HepG2 (cell line): ENCODE measurements around the gene PC. TPM values are rescaled to one million over a fixed set of nuclear protein-coding genes. Genes with fewer than 3 reads are reported as not detected.

Experiments used
- ATF1 ChIP-seq: IDR thresholded peaks from 2 replicates; pipeline ENCODE4 v1.6.1; 2016; ENCODE audit warnings: mild to moderate bottlenecking, control low read depth
- BORCS8-MEF2B ChIP-seq: sonication (generic); formaldehyde crosslinking; IDR thresholded peaks from 2 replicates; pipeline ENCODE4 v1.8.0; 2022; ENCODE audit warnings: mild to moderate bottlenecking, missing genetic modification reagents
- HNRNPUL1 ChIP-seq: fragments of 200-400 bp; formaldehyde crosslinking; IDR thresholded peaks from 2 replicates; pipeline ENCODE4 v1.6.1; 2017; ENCODE audit warnings: low read depth, mild to moderate bottlenecking, low read length, moderate library complexity
- HOXA9 ChIP-seq: sonication (generic); formaldehyde crosslinking; IDR thresholded peaks from 2 replicates; pipeline ENCODE4 v1.8.1; 2022; ENCODE audit warnings: missing genetic modification reagents, mild to moderate bottlenecking, moderate library complexity, borderline replicate concordance
- KDM3A ChIP-seq: IDR thresholded peaks from 2 replicates; pipeline ENCODE4 v1.6.1; 2018; ENCODE audit warnings: low read depth, missing compliant biosample characterization
- KMT2A ChIP-seq: sonication (generic); formaldehyde crosslinking; IDR thresholded peaks from 2 replicates; pipeline ENCODE4 v1.4.0; 2020; ENCODE audit warnings: missing genetic modification reagents
- MIER3 ChIP-seq: IDR thresholded peaks from 2 replicates; pipeline ENCODE4 v1.6.1; 2016; ENCODE audit warnings: missing compliant biosample characterization, borderline replicate concordance
- NONO ChIP-seq, 2 experiments: fragments of 450-650 bp in 1 of 2; sonication (generic) in 1 of 2; formaldehyde crosslinking in 1 of 2; IDR thresholded peaks in 1 of 2; conservative IDR thresholded peaks in 1 of 2; 2 replicates each; pipeline versions ENCODE4 v1.6.1 to v1.8.0; 2017 to 2022; ENCODE audit warnings: mild to moderate bottlenecking in 1 of 2, missing genetic modification reagents in 1 of 2, moderate library complexity in 1 of 2
- NPAS2 ChIP-seq: sonication (generic); formaldehyde crosslinking; IDR thresholded peaks from 2 replicates; pipeline ENCODE4 v1.8.0; 2022; ENCODE audit warnings: mild to moderate bottlenecking, missing genetic modification reagents, borderline replicate concordance
- PAWR ChIP-seq: sonication (generic); formaldehyde crosslinking; IDR thresholded peaks from 2 replicates; pipeline ENCODE4 v1.4.0; 2020; ENCODE audit warnings: missing genetic modification reagents, mild to moderate bottlenecking, borderline replicate concordance
- PAXIP1 ChIP-seq: sonication (generic); formaldehyde crosslinking; conservative IDR thresholded peaks from 2 replicates; pipeline ENCODE4 v1.4.0; 2020; ENCODE audit warnings: mild to moderate bottlenecking, missing genetic modification reagents, moderate library complexity
- PCBP2 ChIP-seq: fragments of 200-400 bp; formaldehyde crosslinking; optimal IDR thresholded peaks from 2 replicates; pipeline ENCODE3; 2018; ENCODE audit warnings: low read length, low read depth; ENCODE audit not compliant: poor library complexity, severe bottlenecking
- XRCC5 ChIP-seq: fragments of 200-400 bp; formaldehyde crosslinking; optimal IDR thresholded peaks from 2 replicates; pipeline ENCODE3; 2017; ENCODE audit warnings: mild to moderate bottlenecking, low read length
- ZBTB38 ChIP-seq: sonication (generic); formaldehyde crosslinking; IDR thresholded peaks from 2 replicates; pipeline ENCODE4 v1.5.1; 2020; ENCODE audit warnings: mild to moderate bottlenecking, missing genetic modification reagents
- ZBTB7B ChIP-seq: sonication (generic); formaldehyde crosslinking; IDR thresholded peaks from 2 replicates; pipeline ENCODE4 v1.4.0; 2020; ENCODE audit warnings: missing genetic modification reagents
- ZFP36L2 ChIP-seq: sonication (generic); formaldehyde crosslinking; IDR thresholded peaks from 2 replicates; pipeline ENCODE4 v1.4.0; 2020; ENCODE audit warnings: missing genetic modification reagents
- ZNF10 ChIP-seq: sonication (generic); formaldehyde crosslinking; IDR thresholded peaks from 2 replicates; pipeline ENCODE4 v1.4.0; 2020; ENCODE audit warnings: mild to moderate bottlenecking, low read depth, missing genetic modification reagents, borderline replicate concordance
- ZNF124 ChIP-seq: sonication (generic); formaldehyde crosslinking; IDR thresholded peaks from 2 replicates; pipeline ENCODE4 v1.4.0; 2020; ENCODE audit warnings: missing genetic modification reagents
- ZNF251 ChIP-seq: sonication (generic); formaldehyde crosslinking; IDR thresholded peaks from 2 replicates; pipeline ENCODE4 v1.9.0; 2021; ENCODE audit warnings: mild to moderate bottlenecking, missing genetic modification reagents
- ZNF280B ChIP-seq: sonication (generic); formaldehyde crosslinking; IDR thresholded peaks from 2 replicates; pipeline ENCODE4 v1.5.0; 2020; ENCODE audit warnings: missing genetic modification reagents, mild to moderate bottlenecking, borderline replicate concordance
- ZNF296 ChIP-seq: sonication (generic); formaldehyde crosslinking; conservative IDR thresholded peaks from 2 replicates; pipeline ENCODE4 v1.5.0; 2020; ENCODE audit warnings: mild to moderate bottlenecking, missing genetic modification reagents
- ZNF451 ChIP-seq: sonication (generic); formaldehyde crosslinking; IDR thresholded peaks from 2 replicates; pipeline ENCODE4 v1.5.0; 2020; ENCODE audit warnings: mild to moderate bottlenecking, missing genetic modification reagents
- ZNF788 ChIP-seq: sonication (generic); formaldehyde crosslinking; IDR thresholded peaks from 2 replicates; pipeline ENCODE4 v1.5.0; 2020; ENCODE audit warnings: mild to moderate bottlenecking, missing genetic modification reagents, borderline replicate concordance
- ZSCAN22 ChIP-seq: sonication (generic); formaldehyde crosslinking; IDR thresholded peaks from 2 replicates; pipeline ENCODE4 v1.4.0; 2020; ENCODE audit warnings: mild to moderate bottlenecking, missing genetic modification reagents
- polyA plus RNA-seq, 8 experiments: library from polyadenylated mRNA; depleted of rRNA in 3 of 8; stranded (reverse) in 7 of 8; unstranded in 1 of 8; fragments of >200 nt; fragmentation: Illumina TruSeq in 4 of 8; extraction: Trizol in 4 of 8; gene quantifications; 2 replicates each; pipeline versions ENCODE4 v1.2.1 to v1.2.3, GENCODE V29; 2011 to 2016; ENCODE audit warnings: low read depth in 4 of 8, missing spikeins in 1 of 8, mixed read lengths in 1 of 8; ENCODE audit not compliant: insufficient read depth in 1 of 8
- total RNA-seq, 5 experiments: library from RNA; depleted of rRNA; stranded (reverse); fragments of >200 nt; fragmentation: Illumina TruSeq; extraction: Trizol; gene quantifications; 2 replicates each; pipeline ENCODE4 v1.2.3, GENCODE V29; 2016; ENCODE audit warnings: low read depth in 1 of 5
- TF ChIP-seq, protein P1 (sequence below): sonication (generic); formaldehyde crosslinking; conservative IDR thresholded peaks from 2 replicates; pipeline ENCODE4 v1.4.0; 2020; ENCODE audit warnings: missing genetic modification reagents

The PC gene
- total and polyA plus RNA-seq, 2 of the 13 experiments (the other 11 are each of a cell fraction or from before 2014, with no cell fraction given) = 29.0 to 39.0 TPM

GRCh38 chr11:66868726-66869566 is 89.2 kb downstream of the PC start (continued):
- no peak for TF ChIP-seq NPAS2 (CRISPR knock-in tag)
- no peak for TF ChIP-seq PAWR
- no peak for TF ChIP-seq ATF1
- no peak for TF ChIP-seq NONO (IDR thresholded peaks at IDR 0.05)
- TF ChIP-seq NONO (CRISPR knock-in tag; conservative IDR thresholded peaks at IDR 0.05) = no peak
- TF ChIP-seq KMT2A (CRISPR knock-in tag) = no peak
- no peak for TF ChIP-seq ZNF451 (CRISPR knock-in tag)
- no peak for TF ChIP-seq BORCS8-MEF2B
- TF ChIP-seq PAXIP1 = no peak
- no peak for TF ChIP-seq ZNF10 (CRISPR knock-in tag)
- TF ChIP-seq ZBTB7B (CRISPR knock-in tag) = peak; percentile 60; the same call in 1 of the 2 replicates
- no peak for TF ChIP-seq ZNF124 (CRISPR knock-in tag)
- TF ChIP-seq ZFP36L2 (CRISPR knock-in tag) = no peak
- TF ChIP-seq MIER3 (CRISPR knock-in tag) = no peak
- no peak for TF ChIP-seq ZNF296
- peak; percentile 82 for TF ChIP-seq ZBTB38 (CRISPR knock-in tag)
- TF ChIP-seq ZNF251 (CRISPR knock-in tag) = no peak
- TF ChIP-seq ZSCAN22 = no peak
- TF ChIP-seq, protein P1, sequence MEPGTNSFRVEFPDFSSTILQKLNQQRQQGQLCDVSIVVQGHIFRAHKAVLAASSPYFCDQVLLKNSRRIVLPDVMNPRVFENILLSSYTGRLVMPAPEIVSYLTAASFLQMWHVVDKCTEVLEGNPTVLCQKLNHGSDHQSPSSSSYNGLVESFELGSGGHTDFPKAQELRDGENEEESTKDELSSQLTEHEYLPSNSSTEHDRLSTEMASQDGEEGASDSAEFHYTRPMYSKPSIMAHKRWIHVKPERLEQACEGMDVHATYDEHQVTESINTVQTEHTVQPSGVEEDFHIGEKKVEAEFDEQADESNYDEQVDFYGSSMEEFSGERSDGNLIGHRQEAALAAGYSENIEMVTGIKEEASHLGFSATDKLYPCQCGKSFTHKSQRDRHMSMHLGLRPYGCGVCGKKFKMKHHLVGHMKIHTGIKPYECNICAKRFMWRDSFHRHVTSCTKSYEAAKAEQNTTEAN (CRISPR knock-in tag) = no peak
- no peak for TF ChIP-seq HOXA9 (CRISPR knock-in tag)
- TF ChIP-seq HNRNPUL1 = no peak
- TF ChIP-seq ZNF280B = no peak
- no peak for TF ChIP-seq ZNF788 (CRISPR knock-in tag)
- peak; percentile 86 for TF ChIP-seq XRCC5
- no peak for TF ChIP-seq KDM3A
- TF ChIP-seq PCBP2 = no peak
